Neuronal stem cell (in vitro differentiated cells): ENCODE results near the gene GSTM3.
A peak's percentile ranks its signal among the peaks of the same experiment; 100 is the strongest.

ENCODE experiments used
- DNase-seq: peaks from one replicate; pipeline ENCODE4 v3.0.0-alpha.2; 2013; ENCODE audit warnings: low spot score
- H2AFZ ChIP-seq: one replicate; pipeline ENCODE4 v1.6.1; 2013; ENCODE audit warnings: mild to moderate bottlenecking, low read length, inconsistent platforms
- H2AK5ac ChIP-seq: 2 replicates; pipeline ENCODE4 v1.6.1; 2013; ENCODE audit warnings: low read depth, mild to moderate bottlenecking, inconsistent platforms, low read length, moderate library complexity, mixed read lengths
- H2BK120ac ChIP-seq: 2 replicates; pipeline ENCODE4 v1.6.1; 2013; ENCODE audit warnings: low read depth, mild to moderate bottlenecking, inconsistent platforms, low read length, moderate library complexity, mixed read lengths
- H2BK12ac ChIP-seq: one replicate; pipeline ENCODE4 v1.6.1; 2013; ENCODE audit warnings: low read length, inconsistent platforms
- H2BK15ac ChIP-seq: 2 replicates; pipeline ENCODE4 v1.6.1; 2013; ENCODE audit warnings: mild to moderate bottlenecking, low read length, inconsistent platforms, mixed read lengths
- H2BK5ac ChIP-seq: one replicate; pipeline ENCODE4 v1.6.1; 2013; ENCODE audit warnings: inconsistent platforms, mild to moderate bottlenecking, low read length, moderate library complexity
- H3K14ac ChIP-seq: one replicate; pipeline ENCODE4 v1.6.1; 2013; ENCODE audit warnings: low read length, inconsistent platforms
- H3K18ac ChIP-seq: 2 replicates; pipeline ENCODE4 v1.6.1; 2013; ENCODE audit warnings: low read length, inconsistent platforms
- H3K23ac ChIP-seq: 2 replicates; pipeline ENCODE4 v1.6.1; 2013; ENCODE audit warnings: low read depth, mild to moderate bottlenecking, mixed read lengths, low read length, inconsistent platforms; ENCODE audit not compliant: poor library complexity
- H3K27ac ChIP-seq: replicated peaks from 3 replicates; pipeline ENCODE4 v1.5.1; 2013; ENCODE audit warnings: low read length, inconsistent platforms
- H3K27me3 ChIP-seq, 3 experiments: 2 replicates each; pipeline ENCODE4 v1.6.1; 2013; ENCODE audit warnings: low read length in 3 of 3, mild to moderate bottlenecking in 2 of 3, inconsistent platforms in 1 of 3, low read depth in 1 of 3, mixed read lengths in 1 of 3, moderate library complexity in 1 of 3; ENCODE audit not compliant: control insufficient read depth in 3 of 3, insufficient read depth in 3 of 3
- H3K36me3 ChIP-seq, 2 donors: replicated peaks in 1 of 2; 2 replicates each; pipeline ENCODE4 v1.6.1; 2013; ENCODE audit warnings: low read length in 2 of 2; ENCODE audit not compliant: control insufficient read depth in 2 of 2, insufficient read depth in 2 of 2
- H3K4ac ChIP-seq: 2 replicates; pipeline ENCODE4 v1.6.1; 2013; ENCODE audit warnings: inconsistent platforms, mild to moderate bottlenecking, low read length, moderate library complexity
- H3K4me1 ChIP-seq, 2 donors: 1 replicate in 1 of 2; 2 replicates in 1 of 2; pipeline ENCODE4 v1.6.1; 2013; ENCODE audit warnings: low read length in 2 of 2, low read depth in 1 of 2; ENCODE audit not compliant: control insufficient read depth in 2 of 2, insufficient read depth in 1 of 2
- H3K4me2 ChIP-seq: one replicate; pipeline ENCODE4 v1.6.1; 2013; ENCODE audit warnings: mild to moderate bottlenecking, low read length, inconsistent platforms; ENCODE audit not compliant: insufficient read depth, poor library complexity, severe bottlenecking
- H3K4me3 ChIP-seq, 2 donors: 2 replicates each; pipeline ENCODE4 v1.5.1; 2013; ENCODE audit warnings: low read length in 2 of 2, mild to moderate bottlenecking in 2 of 2, inconsistent platforms in 1 of 2, moderate library complexity in 1 of 2
- H3K79me1 ChIP-seq: one replicate; pipeline ENCODE4 v1.6.1; 2013; ENCODE audit warnings: low read depth, mild to moderate bottlenecking, inconsistent platforms, low read length, moderate library complexity
- H3K9ac ChIP-seq: one replicate; pipeline ENCODE4 v1.6.1; 2013; ENCODE audit warnings: mild to moderate bottlenecking, low read depth, low read length, inconsistent platforms; ENCODE audit not compliant: poor library complexity
- H3K9me3 ChIP-seq, 2 donors: replicated peaks in 1 of 2; 2 replicates each; pipeline versions ENCODE3 to v1.6.1; 2013; ENCODE audit warnings: low read length in 2 of 2, mild to moderate bottlenecking in 2 of 2, inconsistent platforms in 1 of 2, low read depth in 1 of 2, mixed read lengths in 1 of 2, moderate library complexity in 1 of 2; ENCODE audit not compliant: control insufficient read depth in 2 of 2, insufficient read depth in 1 of 2
- H4K8ac ChIP-seq: one replicate; pipeline ENCODE4 v1.6.1; 2013; ENCODE audit warnings: low read depth, mild to moderate bottlenecking, inconsistent platforms, low read length, moderate library complexity
- H4K91ac ChIP-seq: one replicate; pipeline ENCODE4 v1.6.1; 2013; ENCODE audit warnings: low read length, low read depth, mild to moderate bottlenecking, inconsistent platforms; ENCODE audit not compliant: poor library complexity
- WGBS, 2 donors: extraction: QIAGEN DNeasy Blood & Tissue Kit; methylation state at CpG; one replicate each; pipeline ENCODE4 v1.1.7; 2013; ENCODE audit warnings: missing lambda C conversion rate in 2 of 2, mixed read lengths in 1 of 2; ENCODE audit not compliant: insufficient read length in 2 of 2, insufficient replicate concordance in 1 of 2; ENCODE audit errors: extremely low coverage in 2 of 2; 5-methylcytosine and 5-hydroxymethylcytosine counted together

Gene GSTM3

DNA sequence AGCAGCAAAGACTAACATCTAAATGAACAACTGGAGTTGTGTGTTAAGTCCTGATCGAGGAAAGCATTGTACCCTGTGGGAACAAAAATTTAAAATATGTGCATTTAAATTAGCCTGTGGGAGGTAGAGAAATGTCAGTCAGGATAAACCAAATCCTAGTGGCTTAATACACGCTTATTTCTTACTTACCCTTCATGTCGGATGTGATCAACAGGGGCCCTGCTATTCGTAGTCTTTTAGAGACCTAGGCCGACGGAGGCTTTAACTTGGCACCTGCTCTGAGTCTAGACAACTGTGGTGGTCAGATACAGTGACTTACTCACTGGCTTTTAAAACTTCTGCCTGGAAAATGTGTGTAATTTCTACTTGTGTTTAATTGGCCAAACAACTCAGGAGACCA, 10.2 kb downstream of the GSTM3 start:
- no CpG with 5 or more reads among the region's 6 CpGs for WGBS, 2 donors

DNA sequence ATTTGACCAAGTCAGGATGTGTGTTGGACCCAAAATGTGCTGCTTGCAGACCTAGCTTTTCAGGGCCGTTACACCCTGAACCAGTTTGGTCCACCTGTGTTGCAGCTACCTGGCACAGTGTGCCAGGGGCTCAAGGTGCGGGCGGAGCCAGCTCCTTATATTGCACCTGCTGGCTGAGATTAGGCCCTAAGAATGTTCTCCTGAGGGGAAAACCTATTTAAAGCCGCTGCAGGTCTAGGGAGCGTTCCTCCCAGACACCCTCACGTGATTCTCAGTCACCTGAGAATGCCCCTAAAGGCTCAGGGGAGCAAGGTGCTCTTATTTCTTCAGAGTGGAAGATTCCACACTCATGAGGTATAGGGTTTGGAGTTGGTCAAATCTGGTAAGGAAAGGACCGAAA, 12.0 kb downstream of the GSTM3 start:
- no CpG with 5 or more reads among the region's 7 CpGs for WGBS, 2 donors
- H2AK5ac ChIP-seq: no peak overlapping the region

More for the DNA sequence above, 10.2 kb downstream of the GSTM3 start:
- no peak overlapping the region for H3K14ac ChIP-seq
- H3K4me2 ChIP-seq: no peak overlapping the region
- no peak overlapping the region for H2BK5ac ChIP-seq
- no peak for DNase-seq
- no peak overlapping the region for H2BK120ac ChIP-seq
- peaks cover 4 to 8% of the 10 kb centered on the region in 2 donors for H3K9me3 ChIP-seq
- no peak overlapping the region for H2BK12ac ChIP-seq
- H4K8ac ChIP-seq: no peak overlapping the region
- no peaks in the 10 kb centered on the region for H3K36me3 ChIP-seq
- H3K4me1 ChIP-seq: peaks cover 0 to 7% of the 10 kb centered on the region in 2 donors
- H2AFZ ChIP-seq: no peak overlapping the region
- H2AK5ac ChIP-seq: no peak overlapping the region
- no peak overlapping the region for H3K23ac ChIP-seq
- no peak overlapping the region for H3K9ac ChIP-seq
- no peak overlapping the region for H3K4ac ChIP-seq
- no peak overlapping the region for H3K18ac ChIP-seq
- peaks cover 0 to 6% (median 0%) of the 10 kb centered on the region in 3 experiments for H3K27me3 ChIP-seq
- no peak overlapping the region for H2BK15ac ChIP-seq
- no peak overlapping the region for H4K91ac ChIP-seq
- no peak overlapping the region for H3K27ac ChIP-seq
- H3K4me3 ChIP-seq: no peak overlapping the region
- no peaks in the 10 kb centered on the region for H3K79me1 ChIP-seq

DNA sequence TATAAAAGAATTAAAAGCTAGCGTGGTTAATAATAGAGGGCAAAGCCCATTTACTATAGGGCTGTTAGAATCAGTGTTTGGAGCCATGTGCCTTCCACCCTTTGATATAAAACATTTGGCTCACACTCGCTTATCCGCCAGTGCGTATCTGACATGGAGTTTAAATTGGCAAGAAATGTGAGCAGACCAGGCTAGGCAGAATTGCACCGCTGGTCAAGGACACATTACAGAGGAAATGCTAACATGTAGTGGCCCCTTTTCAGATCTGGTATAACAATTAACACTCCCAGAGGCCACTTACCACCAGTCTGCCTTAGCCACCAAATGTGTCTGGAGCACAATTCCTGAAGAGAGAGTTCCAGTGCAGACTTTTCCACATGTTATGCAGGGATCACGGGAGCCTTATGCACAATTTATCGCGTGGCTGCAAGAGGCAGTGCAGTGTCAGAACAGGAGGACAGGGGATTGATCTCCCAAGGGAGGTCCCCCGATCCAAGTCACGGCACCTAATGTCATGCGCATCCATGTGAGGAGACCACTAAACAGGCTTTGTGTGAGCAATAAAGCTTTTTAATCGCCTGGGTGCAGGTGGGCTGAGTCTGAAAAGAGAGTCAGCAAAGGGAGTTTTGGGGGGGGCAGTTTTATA, 14.0 kb downstream of the GSTM3 start:
- Histone ChIP-seq H2AFZ (no peak overlapping the region), H2BK15ac (no peak overlapping the region), H2BK5ac (no peak overlapping the region), H3K79me1 (no peaks in the 10 kb centered on the region), H3K4me3 (no peak overlapping the region), H3K9me3 (peaks cover 4 to 9% of the 10 kb centered on the region in 2 donors), H3K14ac (no peak overlapping the region), H3K23ac (no peak overlapping the region), H3K36me3 (no peaks in the 10 kb centered on the region), H3K4me2 (no peak overlapping the region), H3K4me1 (peaks cover 0 to 7% of the 10 kb centered on the region in 2 donors), H2BK120ac (no peak overlapping the region), H4K91ac (no peak overlapping the region), H3K27me3 (peaks cover 0 to 11% (median 0%) of the 10 kb centered on the region in 3 experiments), H3K4ac (no peak overlapping the region), H4K8ac (no peak overlapping the region), H2BK12ac (no peak overlapping the region), H3K18ac (no peak overlapping the region), H3K27ac (no peak overlapping the region), H2AK5ac (no peak overlapping the region), H3K9ac (no peak overlapping the region)
- no CpG with 5 or more reads among the region's 12 CpGs for WGBS, 2 donors
- no peak for DNase-seq

More for the DNA sequence above, 12.0 kb downstream of the GSTM3 start:
- Histone ChIP-seq H3K27ac (no peak overlapping the region), H3K79me1 (no peaks in the 10 kb centered on the region), H3K4me2 (no peak overlapping the region), H2AFZ (no peak overlapping the region), H2BK120ac (no peak overlapping the region), H4K8ac (no peak overlapping the region), H3K9me3 (peaks cover 4 to 9% of the 10 kb centered on the region in 2 donors), H3K4ac (no peak overlapping the region), H3K23ac (no peak overlapping the region), H3K14ac (no peak overlapping the region), H3K4me3 (no peak overlapping the region), H4K91ac (no peak overlapping the region), H3K18ac (no peak overlapping the region), H3K27me3 (peaks cover 0 to 9% (median 0%) of the 10 kb centered on the region in 3 experiments), H2BK5ac (no peak overlapping the region), H2BK15ac (no peak overlapping the region), H3K4me1 (peaks cover 0 to 7% of the 10 kb centered on the region in 2 donors), H3K36me3 (no peaks in the 10 kb centered on the region), H3K9ac (no peak overlapping the region), H2BK12ac (no peak overlapping the region)
- no peak for DNase-seq

DNA sequence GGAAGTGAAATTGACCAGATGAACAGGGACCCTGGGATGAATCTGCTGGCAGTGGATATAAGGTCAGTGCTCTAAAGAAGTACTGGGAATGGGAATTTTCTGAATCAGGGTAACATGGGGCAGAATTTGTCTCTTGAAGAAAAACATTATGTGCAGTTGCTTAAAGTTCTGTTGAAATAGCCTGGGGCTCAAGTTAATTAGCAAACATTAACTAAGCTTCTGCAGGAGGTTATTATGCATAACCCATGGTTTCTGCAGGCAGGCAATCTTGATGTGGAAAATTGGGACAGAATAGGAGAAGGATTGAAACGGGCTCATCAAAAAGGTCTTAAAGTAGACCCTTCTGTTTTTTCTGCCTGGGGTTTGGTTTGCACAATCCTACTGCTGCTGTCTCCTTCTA, 14.8 kb downstream of the GSTM3 start:
- Histone ChIP-seq H3K36me3 (no peaks in the 10 kb centered on the region), H2BK15ac (no peak overlapping the region), H2BK5ac (no peak overlapping the region), H2AFZ (peak overlapping the region; percentile 57), H3K14ac (no peak overlapping the region), H3K4me1 (peaks cover 0 to 7% of the 10 kb centered on the region in 2 donors), H3K9ac (no peak overlapping the region), H3K79me1 (no peaks in the 10 kb centered on the region), H3K27ac (no peak overlapping the region), H3K23ac (no peak overlapping the region), H3K27me3 (peaks cover 0 to 16% (median 0%) of the 10 kb centered on the region in 3 experiments), H2AK5ac (no peak overlapping the region), H3K4me2 (no peak overlapping the region), H3K4me3 (no peak overlapping the region), H2BK120ac (no peak overlapping the region), H3K18ac (no peak overlapping the region), H3K4ac (no peak overlapping the region), H4K8ac (no peak overlapping the region), H3K9me3 (peaks cover 4 to 9% of the 10 kb centered on the region in 2 donors), H4K91ac (no peak overlapping the region), H2BK12ac (no peak overlapping the region)
- DNase-seq: no peak
- no CpG with 5 or more reads among the region's 1 CpG for WGBS, 2 donors
